ENCODE results near the gene AP3M1. TPM values are rescaled to one million over a fixed set of nuclear protein-coding genes. Genes with fewer than 3 reads are reported as not detected.

The AP3M1 gene
- total RNA-seq, 1 experiment from 2014 or later: 37.4 TPM

DNA sequence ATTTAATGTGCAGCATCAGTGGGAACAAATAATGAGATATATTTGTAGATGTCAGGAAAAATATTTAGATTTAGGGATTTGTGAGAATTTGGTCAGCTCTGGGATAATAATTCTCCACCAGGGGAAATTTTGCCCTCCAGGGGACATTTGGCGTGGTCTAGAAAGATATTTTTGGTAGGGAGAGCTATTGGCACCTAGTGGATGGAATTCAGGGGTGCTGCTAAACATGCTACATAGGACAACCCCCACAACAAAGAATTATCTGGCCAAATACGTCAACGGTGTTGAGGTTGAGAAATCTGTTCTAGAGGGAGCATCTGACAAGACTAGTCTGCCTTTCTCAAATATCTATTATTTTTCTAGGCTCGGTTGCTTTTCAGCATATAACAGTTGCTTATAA is 2.5 kb upstream of the AP3M1 start:
- Histone ChIP-seq H2BK120ac (ENCODE audit: low read depth, low read length, poor library complexity, severe bottlenecking) (no peak overlapping the region), H3K14ac (ENCODE audit: insufficient read depth, low read length) (no peak overlapping the region), H3T11ph (ENCODE audit: low read length) (no peak overlapping the region), H3K79me2 (ENCODE audit: insufficient read depth, low read length) (peaks cover 13% of the 10 kb centered on the region; the same call in 1 of the 2 replicates), H3K4me2 (ENCODE audit: insufficient read depth, insufficient read length, low read length) (peak overlapping the region; percentile 27), H2BK15ac (ENCODE audit: low read depth, low read length) (no peak overlapping the region), H2BK20ac (ENCODE audit: low read depth, low read length, poor library complexity, severe bottlenecking) (no peak overlapping the region), H3K56ac (ENCODE audit: insufficient read length, low read depth, low read length) (no peak overlapping the region), H3K18ac (ENCODE audit: insufficient read length, low read depth, low read length) (no peak overlapping the region), H2AFZ (ENCODE audit: low read length) (no peak overlapping the region), H3K23ac (ENCODE audit: insufficient read length, low read depth, low read length) (no peak overlapping the region), H3K79me1 (ENCODE audit: insufficient read depth, low read depth, low read length, poor library complexity, severe bottlenecking) (peaks cover 8% of the 10 kb centered on the region), H2BK12ac (ENCODE audit: insufficient read length, low read depth, low read length) (no peak overlapping the region), H2AK5ac (ENCODE audit: insufficient read length, low read length) (no peak overlapping the region), H4K5ac (ENCODE audit: insufficient read length, low read depth, low read length) (no peak overlapping the region), H3K27me3 (ENCODE audit: insufficient read depth, low read length) (no peaks in the 10 kb centered on the region), H4K8ac (replicated peaks; ENCODE audit: insufficient read length, low read depth, low read length) (no peak overlapping the region), H3K23me2 (ENCODE audit: insufficient read length, low read depth, low read length, poor library complexity, severe bottlenecking) (no peaks in the 10 kb centered on the region), H3K9ac (ENCODE audit: extremely low read depth, insufficient read length, low read length) (no peak overlapping the region), H3K9me3 (ENCODE audit: control insufficient read depth, low read depth, low read length) (no peaks in the 10 kb centered on the region), H4K20me1 (ENCODE audit: control insufficient read depth, insufficient read depth, insufficient read length) (no peaks in the 10 kb centered on the region), H4K91ac (ENCODE audit: insufficient read length, low read depth, low read length) (no peak overlapping the region), H3K27ac (ENCODE audit: insufficient read length, low read depth, low read length) (no peak overlapping the region), H3K4me1 (ENCODE audit: insufficient read depth, low read length) (0 out of 2 replicates have a peak, but pooled peaks cover 2% of the 10 kb centered on the region), H2BK5ac (ENCODE audit: insufficient read length, low read length) (no peak overlapping the region), H3K4ac (ENCODE audit: low read depth, low read length) (no peak overlapping the region)
- Mint-ChIP-seq H3K4me3 (peak overlapping the region; percentile 14 to 65), H3K4me1 (peaks cover 15 to 17% of the 10 kb centered on the region in 2 experiments), H3K9me3 (no peaks in the 10 kb centered on the region), H3K36me3 (ENCODE audit: insufficient read depth in 1 of 3, low read depth in 3 of 3) (peaks cover 0 to 3% (median under 1%) of the 10 kb centered on the region in 3 experiments; a peak in 4 of 7 replicates), H3K27ac (peak overlapping the region in 1 of 3 experiments; percentile 56; a peak in 2 of 7 replicates), H3K27me3 (ENCODE audit: low read depth) (no peaks in the 10 kb centered on the region)
- DNase-seq: no peak
- no CpG with 5 or more reads among the region's 4 CpGs for WGBS (ENCODE audit: extremely low coverage, insufficient read length, low lambda C conversion rate)
- TF ChIP-seq, protein P1, sequence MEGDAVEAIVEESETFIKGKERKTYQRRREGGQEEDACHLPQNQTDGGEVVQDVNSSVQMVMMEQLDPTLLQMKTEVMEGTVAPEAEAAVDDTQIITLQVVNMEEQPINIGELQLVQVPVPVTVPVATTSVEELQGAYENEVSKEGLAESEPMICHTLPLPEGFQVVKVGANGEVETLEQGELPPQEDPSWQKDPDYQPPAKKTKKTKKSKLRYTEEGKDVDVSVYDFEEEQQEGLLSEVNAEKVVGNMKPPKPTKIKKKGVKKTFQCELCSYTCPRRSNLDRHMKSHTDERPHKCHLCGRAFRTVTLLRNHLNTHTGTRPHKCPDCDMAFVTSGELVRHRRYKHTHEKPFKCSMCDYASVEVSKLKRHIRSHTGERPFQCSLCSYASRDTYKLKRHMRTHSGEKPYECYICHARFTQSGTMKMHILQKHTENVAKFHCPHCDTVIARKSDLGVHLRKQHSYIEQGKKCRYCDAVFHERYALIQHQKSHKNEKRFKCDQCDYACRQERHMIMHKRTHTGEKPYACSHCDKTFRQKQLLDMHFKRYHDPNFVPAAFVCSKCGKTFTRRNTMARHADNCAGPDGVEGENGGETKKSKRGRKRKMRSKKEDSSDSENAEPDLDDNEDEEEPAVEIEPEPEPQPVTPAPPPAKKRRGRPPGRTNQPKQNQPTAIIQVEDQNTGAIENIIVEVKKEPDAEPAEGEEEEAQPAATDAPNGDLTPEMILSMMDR (conservative IDR thresholded peaks at IDR 0.05): peak; percentile 56

Data from H9 (cell line).